ENCODE measurements around the gene DUS4L.

- TF ChIP-seq TEAD4 (IDR thresholded peaks at IDR 0.05), result no peak
- no peak for TF ChIP-seq TAF1 (IDR thresholded peaks at IDR 0.05; ENCODE audit: low read depth)
- no peak for TF ChIP-seq EGR1 (IDR thresholded peaks at IDR 0.05)
- TF ChIP-seq EP300 (IDR thresholded peaks at IDR 0.05; ENCODE audit: borderline replicate concordance), result no peak
- no peak for TF ChIP-seq CEBPB (IDR thresholded peaks at IDR 0.05)
- TF ChIP-seq, protein P1, sequence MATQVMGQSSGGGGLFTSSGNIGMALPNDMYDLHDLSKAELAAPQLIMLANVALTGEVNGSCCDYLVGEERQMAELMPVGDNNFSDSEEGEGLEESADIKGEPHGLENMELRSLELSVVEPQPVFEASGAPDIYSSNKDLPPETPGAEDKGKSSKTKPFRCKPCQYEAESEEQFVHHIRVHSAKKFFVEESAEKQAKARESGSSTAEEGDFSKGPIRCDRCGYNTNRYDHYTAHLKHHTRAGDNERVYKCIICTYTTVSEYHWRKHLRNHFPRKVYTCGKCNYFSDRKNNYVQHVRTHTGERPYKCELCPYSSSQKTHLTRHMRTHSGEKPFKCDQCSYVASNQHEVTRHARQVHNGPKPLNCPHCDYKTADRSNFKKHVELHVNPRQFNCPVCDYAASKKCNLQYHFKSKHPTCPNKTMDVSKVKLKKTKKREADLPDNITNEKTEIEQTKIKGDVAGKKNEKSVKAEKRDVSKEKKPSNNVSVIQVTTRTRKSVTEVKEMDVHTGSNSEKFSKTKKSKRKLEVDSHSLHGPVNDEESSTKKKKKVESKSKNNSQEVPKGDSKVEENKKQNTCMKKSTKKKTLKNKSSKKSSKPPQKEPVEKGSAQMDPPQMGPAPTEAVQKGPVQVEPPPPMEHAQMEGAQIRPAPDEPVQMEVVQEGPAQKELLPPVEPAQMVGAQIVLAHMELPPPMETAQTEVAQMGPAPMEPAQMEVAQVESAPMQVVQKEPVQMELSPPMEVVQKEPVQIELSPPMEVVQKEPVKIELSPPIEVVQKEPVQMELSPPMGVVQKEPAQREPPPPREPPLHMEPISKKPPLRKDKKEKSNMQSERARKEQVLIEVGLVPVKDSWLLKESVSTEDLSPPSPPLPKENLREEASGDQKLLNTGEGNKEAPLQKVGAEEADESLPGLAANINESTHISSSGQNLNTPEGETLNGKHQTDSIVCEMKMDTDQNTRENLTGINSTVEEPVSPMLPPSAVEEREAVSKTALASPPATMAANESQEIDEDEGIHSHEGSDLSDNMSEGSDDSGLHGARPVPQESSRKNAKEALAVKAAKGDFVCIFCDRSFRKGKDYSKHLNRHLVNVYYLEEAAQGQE (IDR thresholded peaks at IDR 0.05; ENCODE audit: low read depth), result no peak
- no peak for TF ChIP-seq CREB1 (IDR thresholded peaks at IDR 0.05; ENCODE audit: low read depth)
- no peak for TF ChIP-seq FOXM1 (IDR thresholded peaks at IDR 0.05; ENCODE audit: borderline replicate concordance, low read depth)
- no peak for TF ChIP-seq RAD21 (IDR thresholded peaks at IDR 0.05; ENCODE audit: low read depth)
- no peak for TF ChIP-seq YY1 (IDR thresholded peaks at IDR 0.05; ENCODE audit: low read depth)
- TF ChIP-seq MAX (IDR thresholded peaks at IDR 0.05), result no peak
Measured at GRCh38 chr7:107597953-107598352, 34.2 kb downstream of the DUS4L start.
